Central memory CD4-positive, alpha-beta T cell (primary cell): ENCODE results near the gene CHEK1.
"Not testable (repeated sequence)": the region's sequence is repeated elsewhere in the genome, so short reads cannot be mapped to it uniquely, and the experiment has no call there.

Source experiments
- DNase-seq: peaks from one replicate; pipeline ENCODE4 v3.0.0; 2022

The CHEK1 gene

DNA sequence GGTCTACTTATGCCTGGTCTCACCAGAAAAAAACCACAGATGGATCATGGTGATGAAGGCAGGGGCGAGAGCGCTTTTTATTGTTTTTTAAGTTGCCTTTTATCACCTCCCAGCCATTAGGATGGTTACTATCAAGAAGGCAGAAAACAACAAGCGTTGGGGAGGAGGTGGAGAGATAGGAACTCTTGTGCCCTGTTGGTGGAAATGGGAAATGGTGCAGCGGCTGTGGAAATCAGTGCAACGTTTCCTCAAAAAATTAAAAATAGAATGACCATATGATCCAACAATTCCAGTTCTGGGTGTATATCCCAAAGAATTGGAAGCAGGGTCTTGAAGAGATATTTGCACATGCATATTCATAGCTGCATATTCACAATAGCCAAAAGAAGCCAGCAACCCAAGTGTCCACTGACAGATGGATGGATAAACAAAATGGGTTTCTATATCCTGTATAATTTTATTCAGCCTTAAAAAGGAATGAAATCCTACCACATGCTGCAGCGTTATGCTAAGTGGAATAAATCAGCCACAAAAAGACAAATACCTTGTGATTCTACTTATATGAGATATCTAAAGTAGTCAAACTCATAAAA is 76.2 kb downstream of the CHEK1 start:
- no peak for DNase-seq

DNA sequence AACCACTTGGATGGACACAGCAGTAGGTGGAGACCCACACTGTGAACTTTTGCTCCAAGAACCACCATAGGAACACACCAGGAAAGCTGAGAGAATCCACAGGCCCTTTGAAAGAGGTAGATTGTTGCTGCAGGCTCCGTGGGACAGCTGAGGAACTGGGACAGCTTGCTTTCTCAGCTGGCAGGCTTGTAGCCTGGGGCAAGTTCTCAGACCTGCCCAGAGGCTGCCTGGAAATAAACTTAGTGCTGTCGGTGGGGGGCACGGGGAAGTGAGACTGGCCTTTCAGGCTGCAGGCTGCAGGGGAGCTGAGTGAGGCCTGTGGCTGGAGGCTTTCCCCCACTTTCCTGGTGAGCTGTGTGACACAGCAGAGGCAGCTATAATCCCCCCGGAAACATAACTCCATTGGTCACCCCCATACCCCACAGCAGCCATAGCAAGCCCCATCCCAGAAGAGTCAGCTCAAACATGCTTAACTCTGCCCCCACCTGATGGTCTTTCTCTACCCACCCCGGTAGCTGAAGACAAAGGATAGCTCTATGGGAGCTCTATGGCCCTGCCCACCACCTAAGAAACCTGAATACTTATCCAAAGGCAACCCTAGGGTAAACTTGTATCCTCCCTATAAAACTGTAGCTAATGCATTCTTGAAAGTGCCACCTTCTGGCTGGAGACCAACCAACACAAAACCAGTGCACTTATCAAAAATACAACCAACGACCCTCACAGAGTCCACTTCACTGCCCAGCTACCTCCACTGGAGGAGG is 77.1 kb downstream of the CHEK1 start:
- DNase-seq, result no peak

DNA sequence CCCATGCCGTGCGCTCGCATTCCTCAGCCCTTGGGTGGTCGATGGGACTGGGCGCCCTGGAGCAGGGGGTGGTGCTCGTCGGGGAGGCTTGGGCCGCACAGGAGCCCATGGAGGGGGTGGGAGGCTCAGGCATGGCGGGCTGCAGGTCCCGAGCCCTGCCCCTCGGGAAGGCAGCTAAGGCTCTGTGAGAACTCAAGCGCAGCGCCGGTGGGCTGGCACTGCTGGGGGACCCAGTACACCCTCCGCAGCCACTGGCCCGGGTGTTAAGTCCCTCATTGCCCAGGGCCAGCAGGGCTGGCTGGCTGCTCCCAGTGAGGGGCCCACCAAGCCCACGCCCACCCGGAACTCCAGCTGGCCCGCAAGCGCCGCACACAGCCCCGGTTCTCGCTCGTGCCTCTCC is 79.7 kb downstream of the CHEK1 start:
- DNase-seq, result not testable (repeated sequence)

DNA sequence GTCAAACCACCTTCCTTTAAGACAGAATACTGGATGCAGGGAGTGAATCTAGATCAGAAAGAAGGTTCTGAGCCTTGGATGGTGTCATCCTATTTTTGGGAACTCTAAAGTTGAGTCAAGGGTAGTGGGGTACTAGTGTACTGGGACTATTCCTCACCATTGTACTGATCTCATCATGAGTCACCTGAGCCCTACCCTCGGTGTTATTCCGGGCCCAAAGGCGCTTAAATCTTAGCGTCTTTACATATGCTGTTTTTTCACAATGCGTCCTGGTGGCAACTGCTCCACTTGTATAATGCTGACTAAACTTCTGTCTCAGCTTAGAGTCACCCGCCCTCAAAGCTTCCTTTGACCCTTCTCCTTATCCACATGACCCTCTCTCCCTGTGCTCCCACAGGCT is 95.8 kb downstream of the CHEK1 start:
- no peak for DNase-seq

DNA sequence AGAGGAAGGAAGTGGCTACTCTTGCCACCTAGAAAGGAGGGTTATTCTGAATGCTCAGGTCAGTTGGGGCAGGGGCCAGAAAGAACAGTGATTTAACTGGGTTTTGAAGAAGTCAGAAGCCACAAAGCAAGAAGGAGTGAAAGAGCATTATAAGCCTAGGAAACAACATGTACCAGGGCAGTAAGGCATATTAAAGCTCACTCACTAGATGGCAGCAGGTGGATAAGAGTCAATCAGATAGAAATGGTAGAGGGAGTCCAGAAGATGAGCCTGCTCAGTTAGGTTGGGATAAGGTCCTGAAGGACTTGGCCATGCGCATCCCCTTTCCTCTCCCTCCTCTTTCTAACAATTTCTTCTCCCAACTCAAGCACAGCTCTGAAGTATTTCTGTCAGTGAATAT is 99.2 kb downstream of the CHEK1 start:
- DNase-seq, result no peak
